ENCODE data around the gene LYPD4. TPM values are rescaled to one million over a fixed set of nuclear protein-coding genes. Genes with fewer than 3 reads are reported as not detected.
A peak's percentile ranks its signal among the peaks of the same experiment; 100 is the strongest.

Gene LYPD4
- total RNA-seq, 2 experiments from 2014 or later = not detected

- H3K27ac Mint-ChIP-seq = peak overlapping the region; percentile 94
- H3K36me3 Mint-ChIP-seq (ENCODE audit: low read depth) = peaks cover 55% of the 10 kb centered on the region
- H3K4me1 Mint-ChIP-seq (ENCODE audit: low read depth) = peaks cover 64% of the 10 kb centered on the region
- no peaks in the 10 kb centered on the region for H3K9me3 Mint-ChIP-seq (ENCODE audit: insufficient read depth)
- ATAC-seq (no peak), DNase-seq (peak; percentile 56)
- no peaks in the 10 kb centered on the region for H3K27me3 Mint-ChIP-seq (ENCODE audit: low read depth)
- peak overlapping the region; percentile 88 for H3K4me3 Mint-ChIP-seq
- POLR2A ChIA-PET = interaction anchor here (1.1 to 11.9 kb wide), 4 partner anchors 9 to 83 kb away, joined by 4 to 192 read pairs (median 16); partner anchors contain the start of genes ARHGEF1 and CD79A
- CTCF ChIA-PET = interaction anchor here (0.7 to 3.5 kb wide), 6 partner anchors 11 to 83 kb away, joined by 4 to 34 read pairs (median 6); no protein-coding TSS in a partner anchor
These were observed 18.0 kb upstream of the LYPD4 start for GRCh38 chr19:41862445-41862986.

GRCh38 chr19:41861846-41862245 lies 17.4 kb upstream of the LYPD4 start:
- Mint-ChIP-seq H3K27ac (peak overlapping the region; percentile 94), H3K36me3 (ENCODE audit: low read depth) (peaks cover 52% of the 10 kb centered on the region), H3K9me3 (ENCODE audit: insufficient read depth) (no peaks in the 10 kb centered on the region), H3K27me3 (ENCODE audit: low read depth) (peaks cover 4% of the 10 kb centered on the region), H3K4me1 (ENCODE audit: low read depth) (peaks cover 60% of the 10 kb centered on the region), H3K4me3 (peak overlapping the region; percentile 88)
- ChIA-PET POLR2A (interaction anchor here (1.9 to 11.9 kb wide), 4 partner anchors 9 to 84 kb away, joined by 12 to 192 read pairs (median 20); partner anchors contain the start of gene ARHGEF1), CTCF (interaction anchor here (3.2 to 4.1 kb wide), 5 partner anchors 9 to 90 kb away, joined by 30 to 45 read pairs (median 34); partner anchors contain the start of gene CD79A)
- no peak for DNase-seq
- no peak for ATAC-seq

GRCh38 chr19:41861116-41861768 lies 16.8 kb upstream of the LYPD4 start:
- Mint-ChIP-seq H3K4me3 (peak overlapping the region; percentile 88), H3K4me1 (ENCODE audit: low read depth) (peaks cover 54% of the 10 kb centered on the region), H3K27ac (peak overlapping the region; percentile 94), H3K27me3 (ENCODE audit: low read depth) (peaks cover 4% of the 10 kb centered on the region), H3K9me3 (ENCODE audit: insufficient read depth) (no peaks in the 10 kb centered on the region), H3K36me3 (ENCODE audit: low read depth) (peaks cover 49% of the 10 kb centered on the region)
- DNase-seq (no peak), ATAC-seq (no peak)
- ChIA-PET POLR2A (interaction anchor here (1.2 to 11.9 kb wide), 6 partner anchors 10 to 84 kb away, joined by 3 to 192 read pairs (median 16); partner anchors contain the start of genes ARHGEF1 and CD79A), CTCF (interaction anchor here (1.6 to 4.1 kb wide), 7 partner anchors 10 to 97 kb away, joined by 3 to 45 read pairs (median 30); partner anchors contain the start of genes CD79A, ERFL and RABAC1)

GRCh38 chr19:41860419-41861115 lies 16.1 kb upstream of the LYPD4 start:
- no peak for DNase-seq
- ChIA-PET CTCF (interaction anchor here (0.9 to 4.1 kb wide), 14 partner anchors 8 to 174 kb away, joined by 3 to 45 read pairs (median 8); partner anchors contain the start of genes CD79A, ERFL and RABAC1), POLR2A (interaction anchor here (0.7 to 11.9 kb wide), 9 partner anchors 8 to 114 kb away, joined by 3 to 192 read pairs (median 11); partner anchors contain the start of genes ARHGEF1 and CD79A)
- Mint-ChIP-seq H3K9me3 (ENCODE audit: insufficient read depth) (no peaks in the 10 kb centered on the region), H3K36me3 (ENCODE audit: low read depth) (peaks cover 47% of the 10 kb centered on the region), H3K27ac (peak overlapping the region; percentile 94), H3K27me3 (ENCODE audit: low read depth) (peaks cover 5% of the 10 kb centered on the region), H3K4me3 (peak overlapping the region; percentile 88), H3K4me1 (ENCODE audit: low read depth) (peaks cover 48% of the 10 kb centered on the region)
- ATAC-seq = peak; percentile 0

- ChIA-PET CTCF (interaction anchor here (0.6 to 4.1 kb wide), 25 partner anchors 9 to 218 kb away, joined by 3 to 45 read pairs (median 4); partner anchors contain the start of genes CD79A, ERFL and RABAC1), POLR2A (interaction anchor here (1.2 to 11.9 kb wide), 8 partner anchors 9 to 115 kb away, joined by 3 to 192 read pairs (median 12); partner anchors contain the start of genes ARHGEF1 and CD79A)
- ATAC-seq = peak; percentile 87
- H3K9me3 Mint-ChIP-seq (ENCODE audit: insufficient read depth) = no peaks in the 10 kb centered on the region
- H3K27me3 Mint-ChIP-seq (ENCODE audit: low read depth) = peaks cover 8% of the 10 kb centered on the region
- H3K4me3 Mint-ChIP-seq = peak within 1 kb of the TSS; percentile 88
- H3K4me1 Mint-ChIP-seq (ENCODE audit: low read depth) = peaks cover 44% of the 10 kb centered on the region
- H3K36me3 Mint-ChIP-seq (ENCODE audit: low read depth) = peaks cover 43% of the 10 kb centered on the region
- peak; percentile 99 for DNase-seq
- H3K27ac Mint-ChIP-seq = peak within 1 kb of the TSS; percentile 96
These were observed 15.3 kb upstream of the LYPD4 start, which contains the start of gene RPS19 for GRCh38 chr19:41859618-41860418. TSS of gene RPS19 (plus strand) at chr19:41860255. CDS start at chr19:41860775, 520 bp downstream.

- DNase-seq (no peak), ATAC-seq (no peak)
- Mint-ChIP-seq H3K27me3 (ENCODE audit: low read depth) (peaks cover 14% of the 10 kb centered on the region), H3K9me3 (ENCODE audit: insufficient read depth) (no peaks in the 10 kb centered on the region), H3K4me3 (peak overlapping the region; percentile 88), H3K27ac (peak overlapping the region; percentile 96), H3K4me1 (ENCODE audit: low read depth) (peaks cover 38% of the 10 kb centered on the region), H3K36me3 (ENCODE audit: low read depth) (peaks cover 37% of the 10 kb centered on the region)
- ChIA-PET POLR2A (interaction anchor here (1.4 to 11.9 kb wide), 5 partner anchors 12 to 116 kb away, joined by 3 to 192 read pairs (median 20); partner anchors contain the start of genes ARHGEF1 and CD79A), CTCF (interaction anchor here (0.6 to 4.1 kb wide), 23 partner anchors 8 to 283 kb away, joined by 3 to 45 read pairs (median 4); partner anchors contain the start of genes CD79A, CEACAM21 and RABAC1)
These were observed 14.7 kb upstream of the LYPD4 start for GRCh38 chr19:41859213-41859617.

- Mint-ChIP-seq H3K9me3 (ENCODE audit: insufficient read depth) (no peaks in the 10 kb centered on the region), H3K36me3 (ENCODE audit: low read depth) (no peaks in the 10 kb centered on the region), H3K4me1 (ENCODE audit: low read depth) (no peaks in the 10 kb centered on the region), H3K27me3 (ENCODE audit: low read depth) (peaks cover 34% of the 10 kb centered on the region), H3K4me3 (no peak overlapping the region), H3K27ac (no peak overlapping the region)
- DNase-seq (no peak), ATAC-seq (no peak)
- POLR2A ChIA-PET = no interaction called here
- CTCF ChIA-PET = interaction anchor here (1.3 to 2.8 kb wide), 2 partner anchors 59 to 105 kb away, joined by 3 to 8 read pairs; partner anchors contain the start of gene RABAC1
These were observed 9.3 kb upstream of the LYPD4 start for GRCh38 chr19:41853768-41854167.

GRCh38 chr19:41853344-41853743 lies 8.9 kb upstream of the LYPD4 start:
- Mint-ChIP-seq H3K4me1 (ENCODE audit: low read depth) (no peaks in the 10 kb centered on the region), H3K36me3 (ENCODE audit: low read depth) (no peaks in the 10 kb centered on the region), H3K9me3 (ENCODE audit: insufficient read depth) (no peaks in the 10 kb centered on the region), H3K4me3 (no peak overlapping the region), H3K27me3 (ENCODE audit: low read depth) (peaks cover 34% of the 10 kb centered on the region), H3K27ac (no peak overlapping the region)
- CTCF ChIA-PET = interaction anchor here (1.3 to 2.8 kb wide), 2 partner anchors 58 to 106 kb away, joined by 3 to 8 read pairs; partner anchors contain the start of gene RABAC1
- no peak for DNase-seq
- POLR2A ChIA-PET = no interaction called here
- no peak for ATAC-seq

GRCh38 chr19:41851456-41851855 lies 7.0 kb upstream of the LYPD4 start:
- ChIA-PET POLR2A (interaction anchor here (0.7 kb wide), 1 partner anchor 9 kb away, joined by 3 read pairs; no protein-coding TSS in a partner anchor), CTCF (interaction anchor here (1.1 to 2.8 kb wide), 4 partner anchors 8 to 183 kb away, joined by 3 to 8 read pairs (median 4); no protein-coding TSS in a partner anchor)
- DNase-seq = no peak
- H3K4me3 Mint-ChIP-seq = no peak overlapping the region
- no peaks in the 10 kb centered on the region for H3K36me3 Mint-ChIP-seq (ENCODE audit: low read depth)
- no peaks in the 10 kb centered on the region for H3K9me3 Mint-ChIP-seq (ENCODE audit: insufficient read depth)
- no peak for ATAC-seq
- no peak overlapping the region for H3K27ac Mint-ChIP-seq
- H3K27me3 Mint-ChIP-seq (ENCODE audit: low read depth) = peaks cover 30% of the 10 kb centered on the region
- no peaks in the 10 kb centered on the region for H3K4me1 Mint-ChIP-seq (ENCODE audit: low read depth)

GRCh38 chr19:41850381-41850780 lies 5.9 kb upstream of the LYPD4 start:
- DNase-seq = no peak
- POLR2A ChIA-PET = no interaction called here

More at GRCh38 chr19:41850381-41850780, 5.9 kb upstream of the LYPD4 start:
- no peak for ATAC-seq
- CTCF ChIA-PET = interaction anchor here (1.4 to 1.7 kb wide), 3 partner anchors 9 to 97 kb away, joined by 4 read pairs; no protein-coding TSS in a partner anchor
- H3K4me1 Mint-ChIP-seq (ENCODE audit: low read depth) = no peaks in the 10 kb centered on the region
- peaks cover 31% of the 10 kb centered on the region for H3K27me3 Mint-ChIP-seq (ENCODE audit: low read depth)
- H3K36me3 Mint-ChIP-seq (ENCODE audit: low read depth) = no peaks in the 10 kb centered on the region
- no peak overlapping the region for H3K27ac Mint-ChIP-seq
- no peaks in the 10 kb centered on the region for H3K9me3 Mint-ChIP-seq (ENCODE audit: insufficient read depth)
- no peak overlapping the region for H3K4me3 Mint-ChIP-seq
